Endothelial cell of umbilical vein (primary cell): ENCODE results near the gene ARPC2. TPM values are rescaled to one million over a fixed set of nuclear protein-coding genes. Genes with fewer than 3 reads are reported as not detected.
A peak's percentile ranks its signal among the peaks of the same experiment; 100 is the strongest.

Source experiments
- BruUV-seq: library from RNA; stranded (reverse); fragments of 400-500 nt; replicated peaks from 2 replicates; lab custom pipeline; 2021; lab: Mats Ljungman, UMichigan
- CTCF ChIA-PET: fragments of 300-600, 350-600 bp; sonication (Branson Sonifier 250); formaldehyde crosslinking; loops from one replicate; lab custom pipeline; 2021; ENCODE audit warnings: antibody characterized with exemption, inconsistent platforms; lab: Charles Lee
- POLR2A ChIA-PET: fragments of 300-600, 350-600 bp; sonication (Branson Sonifier 250); formaldehyde crosslinking; loops from one replicate; lab custom pipeline; 2021; ENCODE audit warnings: antibody characterized with exemption, inconsistent platforms; lab: Charles Lee
- DNase-seq: peaks from one replicate; pipeline ENCODE4 v3.0.0-alpha.2; 2011; ENCODE audit warnings: low read depth, low spot score
- FAIRE-seq: peaks from 2 replicates; lab custom pipeline; 2011; peaks lifted over from hg19 to GRCh38; lab: Jason Lieb, UNC
- H2AFZ ChIP-seq: 2 replicates; pipeline ENCODE4 v1.6.0; 2012; ENCODE audit warnings: low read depth, low read length, control low read depth, inconsistent platforms
- H3K27ac ChIP-seq: 2 replicates; pipeline ENCODE4 v1.5.1; 2011; ENCODE audit warnings: low read depth, mild to moderate bottlenecking, control low read depth, low read length, moderate library complexity; ENCODE audit not compliant: insufficient read depth
- H3K27me3 ChIP-seq, 2 experiments: 2 replicates each; pipeline versions ENCODE4 v1.6.0 to v1.6.1; 2011; ENCODE audit warnings: low read length in 2 of 2, mixed read lengths in 1 of 2; ENCODE audit not compliant: control insufficient read depth in 2 of 2, insufficient read depth in 2 of 2
- H3K36me3 ChIP-seq, 2 experiments: 2 replicates in 1 of 2; 3 replicates in 1 of 2; pipeline ENCODE4 v1.5.1; 2011; ENCODE audit warnings: low read length in 2 of 2, mild to moderate bottlenecking in 1 of 2, moderate library complexity in 1 of 2; ENCODE audit not compliant: control insufficient read depth in 2 of 2, insufficient read depth in 2 of 2; ENCODE audit errors: extremely low read depth in 1 of 2
- H3K4me1 ChIP-seq: 3 replicates; pipeline ENCODE4 v1.5.1; 2011; ENCODE audit warnings: mild to moderate bottlenecking, low read length; ENCODE audit not compliant: control insufficient read depth, insufficient read depth; ENCODE audit errors: extremely low read depth
- H3K4me2 ChIP-seq: 2 replicates; pipeline ENCODE4 v1.6.1; 2011; ENCODE audit warnings: low read length, control low read depth, mixed read lengths; ENCODE audit not compliant: insufficient read depth
- H3K4me3 ChIP-seq, 3 experiments: fragments of 200-600 bp in 1 of 3; sonication (generic), shearing (Covaris generic) in 1 of 3; replicated peaks in 1 of 3; 2 replicates each; pipeline ENCODE4 v1.5.1; 2011 to 2016; ENCODE audit warnings: control low read depth in 3 of 3, low read length in 3 of 3, mild to moderate bottlenecking in 2 of 3, inconsistent platforms in 1 of 3, low read depth in 1 of 3, moderate library complexity in 1 of 3; ENCODE audit not compliant: insufficient read depth in 1 of 3
- H3K79me2 ChIP-seq: 2 replicates; pipeline ENCODE4 v1.6.0; 2012; ENCODE audit warnings: low read length, inconsistent platforms; ENCODE audit not compliant: control insufficient read depth, insufficient read depth
- H3K9ac ChIP-seq: replicated peaks from 2 replicates; pipeline ENCODE3; 2011; ENCODE audit warnings: low read length, control low read depth; ENCODE audit not compliant: insufficient read depth; ENCODE audit errors: extremely low read depth
- H3K9me1 ChIP-seq: replicated peaks from 3 replicates; pipeline ENCODE4 v1.6.0; 2011; ENCODE audit warnings: mild to moderate bottlenecking, low read length; ENCODE audit not compliant: control insufficient read depth, insufficient read depth; ENCODE audit errors: extremely low read depth
- H3K9me3 ChIP-seq: replicated peaks from 2 replicates; pipeline ENCODE4 v1.5.1; 2012; ENCODE audit warnings: low read length, inconsistent platforms; ENCODE audit not compliant: control insufficient read depth, insufficient read depth
- H4K20me1 ChIP-seq: replicated peaks from 2 replicates; pipeline ENCODE3; 2011; ENCODE audit warnings: mild to moderate bottlenecking, low read length; ENCODE audit not compliant: control insufficient read depth, insufficient read depth; ENCODE audit errors: extremely low read depth
- EZH2 ChIP-seq: IDR thresholded peaks from 2 replicates; pipeline ENCODE4 v1.6.1; 2012; ENCODE audit warnings: borderline replicate concordance, low read depth, mild to moderate bottlenecking, moderate library complexity, low read length, inconsistent platforms; ENCODE audit not compliant: severe bottlenecking
- FOS ChIP-seq: IDR thresholded peaks from 2 replicates; pipeline ENCODE4 v1.6.1; 2011; ENCODE audit warnings: mild to moderate bottlenecking, low read length, moderate library complexity, borderline replicate concordance; ENCODE audit not compliant: insufficient read depth
- GATA2 ChIP-seq: IDR thresholded peaks from 2 replicates; pipeline ENCODE4 v1.7.0; 2011; ENCODE audit warnings: low read depth, mild to moderate bottlenecking, moderate library complexity, mixed read lengths, low read length; ENCODE audit not compliant: insufficient read length, insufficient read depth
- JUN ChIP-seq: IDR thresholded peaks from 2 replicates; pipeline ENCODE4 v1.6.1; 2011; ENCODE audit warnings: borderline replicate concordance, low read depth; ENCODE audit not compliant: insufficient read length, insufficient read depth
- MYC ChIP-seq: IDR thresholded peaks from one replicate; pipeline ENCODE4 v1.6.1; 2011; ENCODE audit warnings: mild to moderate bottlenecking, low read depth, low read length
- POLR2A ChIP-seq: IDR thresholded peaks from 2 replicates; pipeline ENCODE4 v1.6.1; 2012; ENCODE audit warnings: low read depth, mild to moderate bottlenecking, control low read depth, low read length
- POLR2AphosphoS5 ChIP-seq: IDR thresholded peaks from 2 replicates; pipeline ENCODE4 v1.6.1; 2012; ENCODE audit warnings: low read depth, mild to moderate bottlenecking, control low read depth, low read length, moderate library complexity; ENCODE audit not compliant: insufficient read depth
- dilution Hi-C: fragments of 300-500 bp; cut with MboI; formaldehyde crosslinking; loops from one replicate; pipeline ENCODE4 v1.15.0; 2019; ENCODE audit warnings: low sequenced_read_pairs; ENCODE audit not compliant: extremely low pct_ligation_motif_present
- intact Hi-C: fragments of 100-400 bp; cut with micrococcal nuclease; formaldehyde crosslinking; loops from one replicate; pipeline ENCODE4 v1.10.0; 2022
- polyA plus RNA-seq, 4 experiments: library from polyadenylated mRNA; depleted of rRNA in 3 of 4; stranded (reverse) in 3 of 4; unstranded in 1 of 4; fragments of >200 nt; gene quantifications; 2 replicates each; pipeline versions ENCODE4 v1.2.1 to v1.2.3, GENCODE V29; 2011 to 2012; ENCODE audit warnings: missing spikeins in 1 of 4
- total RNA-seq: library from RNA; stranded (reverse); gene quantifications from 2 replicates; pipeline ENCODE4 v1.2.3, GENCODE V29; 2021
- TF ChIP-seq, protein P1 (sequence below), 2 donors: IDR thresholded peaks; 1 replicate in 1 of 2; 2 replicates in 1 of 2; pipeline ENCODE4 v1.5.1; 2011; ENCODE audit warnings: low read length in 2 of 2, mild to moderate bottlenecking in 2 of 2, moderate library complexity in 2 of 2, control low read depth in 1 of 2, inconsistent platforms in 1 of 2, low read depth in 1 of 2; ENCODE audit not compliant: insufficient read depth in 1 of 2; ENCODE audit errors: extremely low read depth in 1 of 2
- TF ChIP-seq, protein P2 (sequence below): IDR thresholded peaks from 2 replicates; pipeline ENCODE4 v1.6.1; 2011; ENCODE audit not compliant: insufficient read depth, insufficient read length

The ARPC2 gene
- total and polyA plus RNA-seq, 2 donors (not counting 3 experiments of a cell fraction or from before 2014, with no cell fraction given) = 417 to 455 TPM

DNA sequence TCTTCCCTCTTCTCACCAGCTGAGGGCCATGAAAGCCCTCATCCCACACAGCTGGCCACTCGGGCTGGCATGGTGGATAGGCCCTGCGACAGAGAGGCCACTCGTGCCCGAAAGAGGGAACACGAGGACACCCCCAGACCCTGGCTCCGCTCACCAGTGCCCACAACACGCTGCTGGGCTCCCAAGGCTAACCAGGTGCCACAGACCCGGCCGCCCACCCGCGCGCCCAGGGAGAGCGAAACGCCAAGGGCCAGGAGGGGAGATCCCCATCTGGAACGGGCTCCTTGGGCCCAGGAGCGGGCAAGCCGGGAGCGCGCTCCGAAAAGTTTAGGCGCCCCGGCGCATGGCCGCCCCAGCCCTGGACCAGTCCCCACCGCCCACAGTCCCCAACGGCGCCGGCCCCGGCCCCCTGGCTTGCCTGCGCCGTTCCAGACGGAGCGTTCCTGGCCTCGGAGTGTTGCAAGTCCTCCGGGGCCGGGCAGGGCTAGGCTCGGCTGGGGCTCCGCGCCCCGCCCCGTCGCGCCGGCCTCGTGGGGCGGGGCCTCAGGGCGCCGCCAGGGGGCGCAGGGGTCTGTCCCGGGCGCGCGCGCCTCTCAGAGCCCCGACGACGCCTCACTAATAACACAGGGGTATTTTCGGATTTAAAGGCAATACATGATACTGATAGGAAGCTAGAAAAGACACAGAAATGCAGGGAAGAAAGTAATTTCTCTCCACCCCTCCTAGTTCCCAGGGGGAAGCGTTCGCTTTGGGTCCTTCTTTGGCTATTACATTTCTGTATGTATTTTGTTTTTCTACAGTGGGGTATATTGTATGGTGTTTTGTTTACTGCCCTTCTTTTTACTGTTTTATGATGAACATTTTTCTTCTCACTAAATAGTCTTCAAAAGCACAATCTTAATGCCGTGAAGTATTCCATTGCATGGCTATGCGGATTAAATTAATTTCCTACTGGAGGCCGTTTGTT, 75.3 kb downstream of the ARPC2 start, which contains the start of gene TMBIM1:
TMBIM1 (minus strand) TSS at position 456 of the 967 bp plus-strand sequence. CDS start 10,362 bp downstream, outside the sequence.
- ChIA-PET POLR2A (no interaction called here), CTCF (interaction anchor here (0.6 to 3.5 kb wide), 8 partner anchors 9 to 104 kb away, joined by 3 to 51 read pairs (median 4); partner anchors contain the start of genes AAMP, CATIP and PNKD)
- Histone ChIP-seq H4K20me1 (no peaks in the 10 kb centered on the region), H3K4me2 (peak within 1 kb of the TSS; percentile 84), H2AFZ (peak within 1 kb of the TSS; percentile 59), H3K9me3 (no peaks in the 10 kb centered on the region), H3K36me3 (no peaks in the 10 kb centered on the region), H3K4me3 (peak within 1 kb of the TSS; percentile 69 to 79 (median 74)), H3K9ac (peak within 1 kb of the TSS; percentile 77), H3K4me1 (peaks cover 63% of the 10 kb centered on the region), H3K9me1 (no peaks in the 10 kb centered on the region), H3K27me3 (no peaks in the 10 kb centered on the region), H3K27ac (peak within 1 kb of the TSS; percentile 63), H3K79me2 (peaks cover 42% of the 10 kb centered on the region)
- TF ChIP-seq POLR2AphosphoS5 (peak; percentile 85), JUN (no peak), MYC (no peak), GATA2 (no peak), FOS (no peak), POLR2A (peak; percentile 68), EZH2 (no peak)
- TF ChIP-seq, protein P1, sequence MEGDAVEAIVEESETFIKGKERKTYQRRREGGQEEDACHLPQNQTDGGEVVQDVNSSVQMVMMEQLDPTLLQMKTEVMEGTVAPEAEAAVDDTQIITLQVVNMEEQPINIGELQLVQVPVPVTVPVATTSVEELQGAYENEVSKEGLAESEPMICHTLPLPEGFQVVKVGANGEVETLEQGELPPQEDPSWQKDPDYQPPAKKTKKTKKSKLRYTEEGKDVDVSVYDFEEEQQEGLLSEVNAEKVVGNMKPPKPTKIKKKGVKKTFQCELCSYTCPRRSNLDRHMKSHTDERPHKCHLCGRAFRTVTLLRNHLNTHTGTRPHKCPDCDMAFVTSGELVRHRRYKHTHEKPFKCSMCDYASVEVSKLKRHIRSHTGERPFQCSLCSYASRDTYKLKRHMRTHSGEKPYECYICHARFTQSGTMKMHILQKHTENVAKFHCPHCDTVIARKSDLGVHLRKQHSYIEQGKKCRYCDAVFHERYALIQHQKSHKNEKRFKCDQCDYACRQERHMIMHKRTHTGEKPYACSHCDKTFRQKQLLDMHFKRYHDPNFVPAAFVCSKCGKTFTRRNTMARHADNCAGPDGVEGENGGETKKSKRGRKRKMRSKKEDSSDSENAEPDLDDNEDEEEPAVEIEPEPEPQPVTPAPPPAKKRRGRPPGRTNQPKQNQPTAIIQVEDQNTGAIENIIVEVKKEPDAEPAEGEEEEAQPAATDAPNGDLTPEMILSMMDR (IDR thresholded peaks at IDR 0.05; ENCODE audit: extremely low read depth in 1 of 2, insufficient read depth in 1 of 2, low read depth in 1 of 2, low read length in 2 of 2) = peak; percentile 61 to 97
- TF ChIP-seq, protein P2, sequence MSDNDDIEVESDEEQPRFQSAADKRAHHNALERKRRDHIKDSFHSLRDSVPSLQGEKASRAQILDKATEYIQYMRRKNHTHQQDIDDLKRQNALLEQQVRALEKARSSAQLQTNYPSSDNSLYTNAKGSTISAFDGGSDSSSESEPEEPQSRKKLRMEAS = no peak
- intact Hi-C loops = loop anchor here (1.0 to 2.0 kb wide), 3 partner anchors 20 to 104 kb away; partner anchors contain the start of gene CATIP
- no peak for FAIRE-seq
- TSS peak; percentile 22 for BruUV-seq
- dilution Hi-C loops = no loop called here
- DNase-seq = peak; percentile 69
